KOPT-K1 (cell line): ENCODE results near the gene HDAC3.

Experiments used
- H3K27ac ChIP-seq: fragments of 200-600 bp; sonication (generic); 2 replicates; pipeline ENCODE4 v1.5.1; 2016; ENCODE audit warnings: antibody characterized with exemption, mild to moderate bottlenecking, low read depth, low read length; ENCODE audit not compliant: poor library complexity, severe bottlenecking
- H3K36me3 ChIP-seq: fragments of 200-600 bp; sonication (generic); 2 replicates; pipeline ENCODE4 v1.5.1; 2017; ENCODE audit warnings: antibody characterized with exemption, mild to moderate bottlenecking, low read length, moderate library complexity; ENCODE audit not compliant: insufficient read depth
- H3K9me3 ChIP-seq: fragments of 200-600 bp; sonication (generic); 2 replicates; pipeline ENCODE4 v1.5.1; 2017; ENCODE audit warnings: antibody characterized with exemption, low read length, mild to moderate bottlenecking; ENCODE audit not compliant: insufficient read depth, poor library complexity, severe bottlenecking

Gene HDAC3

DNA sequence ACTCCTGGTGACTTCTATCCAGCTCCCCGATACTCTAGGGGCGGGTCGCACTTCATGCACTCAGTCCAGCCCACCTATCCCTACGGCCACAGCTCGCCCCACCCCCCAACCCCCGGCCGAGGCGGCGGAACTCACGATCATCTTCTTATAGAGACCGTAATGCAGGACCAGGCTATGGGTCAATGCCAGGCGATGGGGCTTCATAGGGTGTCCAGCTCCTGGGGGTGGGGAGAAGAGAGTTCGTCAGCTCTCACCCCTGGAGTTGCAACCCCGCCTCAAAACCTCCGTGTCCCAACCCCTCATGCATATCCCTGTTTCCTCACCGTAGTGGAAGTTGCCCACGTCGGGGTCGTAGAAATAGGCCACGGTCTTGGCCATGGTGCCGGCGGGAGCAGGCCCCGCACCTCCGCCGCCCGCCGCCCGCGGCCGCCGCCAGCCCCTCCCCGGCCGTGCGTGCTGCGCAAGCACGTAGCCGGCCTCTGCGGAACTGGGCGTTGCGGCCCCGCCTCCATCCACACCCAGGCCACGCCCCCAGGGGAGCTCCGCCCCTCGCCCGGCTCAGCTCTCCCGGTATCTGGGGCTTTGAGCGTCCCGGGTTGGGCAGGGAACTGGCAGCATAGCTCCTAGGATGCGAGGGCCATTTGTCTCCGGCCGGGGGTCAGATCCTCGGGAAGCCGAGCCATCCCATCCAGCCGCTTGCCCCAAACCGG, at the start of gene HDAC3, which contains the start of gene RELL2:
TSS of gene HDAC3 (minus strand) at position 437 of the 710 bp plus-strand sequence. CDS start at position 378, 59 bp downstream.
TSS of gene RELL2 (plus strand) at position 585 of the 710 bp plus-strand sequence. CDS start 1,229 bp downstream, outside the sequence.
- peak within 1 kb of the TSS; percentile 69 for H3K27ac ChIP-seq
- peaks cover 24% of the 10 kb centered on the region for H3K36me3 ChIP-seq
- no peaks in the 10 kb centered on the region for H3K9me3 ChIP-seq

- Histone ChIP-seq H3K27ac (no peak overlapping the region), H3K9me3 (no peaks in the 10 kb centered on the region), H3K36me3 (no peaks in the 10 kb centered on the region)
Observed at GRCh38 chr5:141685591-141685990, 48.9 kb upstream of the HDAC3 start.

DNA sequence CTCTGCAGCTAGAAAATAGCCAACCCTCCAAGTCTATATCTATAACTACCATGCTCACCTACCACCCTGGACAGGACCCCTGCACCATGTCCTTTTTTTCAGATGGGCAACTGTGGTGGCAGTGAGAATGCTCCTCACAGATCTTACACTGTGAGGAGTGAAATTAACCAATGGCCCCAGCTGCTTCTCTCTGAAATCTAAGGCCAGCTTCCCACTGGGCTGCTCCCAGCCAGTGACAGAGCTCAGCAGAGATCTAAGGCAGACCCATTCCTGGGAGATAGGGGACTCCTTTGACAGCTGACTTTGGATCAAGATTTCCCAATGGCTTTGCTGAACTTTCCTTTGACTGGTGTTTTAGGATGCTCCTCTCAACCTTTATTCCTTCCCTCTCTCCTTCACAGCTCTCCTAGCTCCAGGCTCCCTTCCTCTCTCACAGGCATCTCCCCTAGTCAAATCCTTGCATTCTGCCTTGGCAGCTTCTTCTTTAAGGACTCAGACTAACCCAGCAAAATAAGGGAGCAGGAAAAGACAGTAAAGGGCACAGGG, 47.0 kb upstream of the HDAC3 start:
- Histone ChIP-seq H3K9me3 (no peaks in the 10 kb centered on the region), H3K36me3 (no peaks in the 10 kb centered on the region), H3K27ac (no peak overlapping the region)

GRCh38 chr5:141681695-141682641, 45.3 kb upstream of the HDAC3 start, which contains the start of gene ARAP3:
Gene ARAP3 (minus strand): TSS chr5:141682230. CDS start chr5:141680486, 1,744 bp downstream.
- Histone ChIP-seq H3K27ac (no peak within 1 kb of the TSS), H3K9me3 (no peaks in the 10 kb centered on the region), H3K36me3 (no peaks in the 10 kb centered on the region)

- H3K27ac ChIP-seq = no peak overlapping the region
- H3K36me3 ChIP-seq = no peaks in the 10 kb centered on the region
- no peaks in the 10 kb centered on the region for H3K9me3 ChIP-seq
Observed at GRCh38 chr5:141681295-141681694, 44.6 kb upstream of the HDAC3 start.

GRCh38 chr5:141680751-141681201, 44.1 kb upstream of the HDAC3 start:
- Histone ChIP-seq H3K27ac (no peak overlapping the region), H3K9me3 (no peaks in the 10 kb centered on the region), H3K36me3 (no peaks in the 10 kb centered on the region)

- Histone ChIP-seq H3K27ac (no peak overlapping the region), H3K36me3 (no peaks in the 10 kb centered on the region), H3K9me3 (no peaks in the 10 kb centered on the region)
Observed at GRCh38 chr5:141680178-141680577, 43.5 kb upstream of the HDAC3 start.

- H3K9me3 ChIP-seq = no peaks in the 10 kb centered on the region
- H3K36me3 ChIP-seq = no peaks in the 10 kb centered on the region
- H3K27ac ChIP-seq = no peak overlapping the region
Observed at GRCh38 chr5:141677415-141677814, 40.8 kb upstream of the HDAC3 start.

DNA sequence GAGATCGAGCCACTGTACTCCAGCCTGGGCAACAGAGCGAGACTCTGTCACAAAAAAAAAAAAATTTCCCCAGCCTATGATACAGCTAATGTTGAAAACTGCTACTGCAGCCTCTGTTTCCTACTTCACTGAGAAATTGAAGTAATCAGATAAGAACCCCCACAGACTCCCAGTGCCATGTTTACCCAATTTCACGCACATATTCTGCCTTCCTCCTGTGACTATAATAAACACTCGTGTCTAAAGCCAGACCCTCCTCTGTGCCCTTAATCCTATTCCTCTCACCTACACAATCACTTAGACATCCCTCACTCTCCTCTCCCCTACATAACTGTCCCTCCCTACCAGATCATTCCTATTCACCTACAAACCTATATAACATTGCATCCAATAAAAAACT, 39.0 kb upstream of the HDAC3 start:
- Histone ChIP-seq H3K36me3 (no peaks in the 10 kb centered on the region), H3K27ac (no peak overlapping the region)

GRCh38 chr5:141674747-141675146, 38.1 kb upstream of the HDAC3 start:
- Histone ChIP-seq H3K36me3 (no peaks in the 10 kb centered on the region), H3K9me3 (no peaks in the 10 kb centered on the region), H3K27ac (no peak overlapping the region)

More for the DNA sequence above, 39.0 kb upstream of the HDAC3 start:
- no peaks in the 10 kb centered on the region for H3K9me3 ChIP-seq

- Histone ChIP-seq H3K36me3 (no peaks in the 10 kb centered on the region), H3K9me3 (no peaks in the 10 kb centered on the region), H3K27ac (no peak overlapping the region)
Observed at GRCh38 chr5:141672841-141673813, 36.5 kb upstream of the HDAC3 start.

DNA sequence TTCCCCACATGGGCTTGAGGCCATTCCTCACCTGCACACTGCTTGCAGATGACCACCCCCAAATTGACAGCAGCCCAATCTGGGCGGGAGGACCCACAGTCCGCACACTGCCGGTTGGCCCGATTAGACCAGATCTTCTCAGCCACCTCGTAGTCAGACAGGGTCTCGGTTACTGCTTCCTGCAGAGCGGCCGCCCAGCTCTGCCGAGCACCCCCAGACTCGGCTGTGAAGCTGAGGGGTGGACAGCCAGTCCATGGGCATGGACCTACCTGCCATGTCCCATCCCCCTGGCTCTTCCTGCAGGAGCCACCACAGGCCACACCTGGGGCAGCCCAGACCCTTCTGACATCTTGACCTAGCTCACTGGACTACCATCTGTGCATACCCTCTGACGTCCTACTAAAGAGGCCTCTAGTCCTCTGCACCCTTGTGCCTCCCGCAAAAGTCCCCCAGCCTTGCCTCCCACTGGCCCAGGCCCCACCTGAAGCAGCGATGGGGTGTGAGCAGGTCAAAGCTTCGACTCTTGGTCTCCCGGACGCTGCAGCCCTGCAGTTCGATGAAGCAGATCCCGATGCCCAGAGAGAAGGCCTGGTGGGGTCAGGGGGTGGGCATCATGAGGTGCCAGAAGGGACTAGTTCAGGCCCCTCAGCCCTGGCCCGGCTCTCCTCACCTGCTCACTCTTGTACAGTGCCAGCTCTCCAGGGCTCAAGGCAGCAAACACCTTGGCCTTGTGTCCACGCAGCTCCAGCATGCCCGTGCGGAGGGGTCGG, 35.6 kb upstream of the HDAC3 start:
- Histone ChIP-seq H3K9me3 (no peaks in the 10 kb centered on the region), H3K27ac (no peak overlapping the region), H3K36me3 (no peaks in the 10 kb centered on the region)

- Histone ChIP-seq H3K9me3 (no peaks in the 10 kb centered on the region), H3K36me3 (no peaks in the 10 kb centered on the region), H3K27ac (no peak overlapping the region)
Observed at GRCh38 chr5:141669520-141669919, 32.9 kb upstream of the HDAC3 start.
